Body of pancreas (tissue), 4 donors: ENCODE data around the gene HOXC5.

Experiments used
- CTCF ChIP-seq, 7 experiments: fragments of 450-650 bp in 4 of 7; fragments of 200-600 bp in 3 of 7; sonication (generic) in 3 of 7; IDR thresholded peaks; one replicate each; pipeline ENCODE4 v1.5.1; 2016 to 2019; ENCODE audit warnings: antibody characterized with exemption in 7 of 7
- POLR2A ChIP-seq, 3 donors: fragments of 450-650 bp; IDR thresholded peaks; one replicate each; pipeline ENCODE4 v1.6.1; 2016; ENCODE audit warnings: antibody characterized with exemption in 3 of 3, mild to moderate bottlenecking in 2 of 3

- TF ChIP-seq CTCF (IDR thresholded peaks at IDR 0.05) (no peak), POLR2A (IDR thresholded peaks at IDR 0.05) (no peak)
Observed at GRCh38 chr12:53985692-53985993, 47.2 kb upstream of the HOXC5 start.
